Measurements from ENCODE around the gene MTCP1. TPM values are rescaled to one million over a fixed set of nuclear protein-coding genes. Genes with fewer than 3 reads are reported as not detected.

The MTCP1 gene
- polyA plus RNA-seq, 1 experiment = 1.2 TPM

GRCh38 chrX:155054255-155054654 is 16.7 kb downstream of the MTCP1 start:
- Histone ChIP-seq H3K36me3 (ENCODE audit: control insufficient read depth, insufficient read depth, low read length) (no peaks in the 10 kb centered on the region), H3K4me3 (ENCODE audit: low read depth, low read length) (no peak overlapping the region), H3K27me3 (ENCODE audit: control insufficient read depth, insufficient read depth, low read length) (no peaks in the 10 kb centered on the region)
- no peak for TF ChIP-seq CTCF (IDR thresholded peaks at IDR 0.05; ENCODE audit: insufficient read depth, low read depth, low read length)
- CTCF ChIA-PET = no interaction called here
- POLR2A ChIA-PET = no interaction called here
- no peak for DNase-seq (ENCODE audit: low read depth)

- no peak for TF ChIP-seq CTCF (IDR thresholded peaks at IDR 0.05; ENCODE audit: insufficient read depth, low read depth, low read length)
- POLR2A ChIA-PET = no interaction called here
- CTCF ChIA-PET = no interaction called here
These were observed 17.3 kb downstream of the MTCP1 start for GRCh38 chrX:155053656-155054055.

GRCh38 chrX:155052738-155053498 is 18.0 kb downstream of the MTCP1 start:
- POLR2A ChIA-PET = no interaction called here
- H3K36me3 ChIP-seq (ENCODE audit: control insufficient read depth, insufficient read depth, low read length) = no peaks in the 10 kb centered on the region
- DNase-seq (ENCODE audit: low read depth) = no peak
- H3K27me3 ChIP-seq (ENCODE audit: control insufficient read depth, insufficient read depth, low read length) = no peaks in the 10 kb centered on the region
- H3K4me3 ChIP-seq (ENCODE audit: low read depth, low read length) = no peak overlapping the region
- no peak for TF ChIP-seq CTCF (IDR thresholded peaks at IDR 0.05; ENCODE audit: insufficient read depth, low read depth, low read length)
- CTCF ChIA-PET = no interaction called here

More at GRCh38 chrX:155053656-155054055, 17.3 kb downstream of the MTCP1 start:
- no peaks in the 10 kb centered on the region for H3K36me3 ChIP-seq (ENCODE audit: control insufficient read depth, insufficient read depth, low read length)
- no peak overlapping the region for H3K4me3 ChIP-seq (ENCODE audit: low read depth, low read length)
- H3K27me3 ChIP-seq (ENCODE audit: control insufficient read depth, insufficient read depth, low read length) = no peaks in the 10 kb centered on the region
- no peak for DNase-seq (ENCODE audit: low read depth)

- H3K36me3 ChIP-seq (ENCODE audit: control insufficient read depth, insufficient read depth, low read length) = peaks cover 1% of the 10 kb centered on the region; the same call in 1 of the 2 replicates
- POLR2A ChIA-PET = no interaction called here
- no peaks in the 10 kb centered on the region for H3K27me3 ChIP-seq (ENCODE audit: control insufficient read depth, insufficient read depth, low read length)
- no peak overlapping the region for H3K4me3 ChIP-seq (ENCODE audit: low read depth, low read length)
- CTCF ChIA-PET = interaction anchor here (0.8 to 1.2 kb wide), 5 partner anchors 8 to 69 kb away, joined by 3 to 7 read pairs (median 5); no protein-coding TSS in a partner anchor
- no peak for DNase-seq (ENCODE audit: low read depth)
- peak; percentile 63 for TF ChIP-seq CTCF (IDR thresholded peaks at IDR 0.05; ENCODE audit: insufficient read depth, low read depth, low read length)
These were observed 21.8 kb downstream of the MTCP1 start for GRCh38 chrX:155048977-155049619.

GRCh38 chrX:155046811-155047528 is 24.0 kb downstream of the MTCP1 start:
- no peak for TF ChIP-seq CTCF (IDR thresholded peaks at IDR 0.05; ENCODE audit: insufficient read depth, low read depth, low read length)
- DNase-seq (ENCODE audit: low read depth) = no peak
- POLR2A ChIA-PET = no interaction called here
- CTCF ChIA-PET = interaction anchor here (1.7 kb wide), 1 partner anchor 40 kb away, joined by 4 read pairs; no protein-coding TSS in a partner anchor
- Histone ChIP-seq H3K27me3 (ENCODE audit: control insufficient read depth, insufficient read depth, low read length) (no peaks in the 10 kb centered on the region), H3K4me3 (ENCODE audit: low read depth, low read length) (no peak overlapping the region), H3K36me3 (ENCODE audit: control insufficient read depth, insufficient read depth, low read length) (peaks cover 1% of the 10 kb centered on the region; the same call in 1 of the 2 replicates)

All from BJ (cell line).